Measurements from ENCODE around the gene MS4A4E.

Gene MS4A4E

GRCh38 chr11:60261014-60261413, 18.1 kb upstream of the MS4A4E start:
- no peak for DNase-seq (ENCODE audit: low read depth)
- H3K4me3 ChIP-seq (ENCODE audit: low read depth, low read length) = no peak overlapping the region
- TF ChIP-seq CTCF (IDR thresholded peaks at IDR 0.05; ENCODE audit: low read depth, low read length) = no peak

- no peak for DNase-seq (ENCODE audit: low read depth)
- H3K4me3 ChIP-seq (ENCODE audit: low read depth, low read length) = no peak overlapping the region
- TF ChIP-seq MAX (IDR thresholded peaks at IDR 0.05; ENCODE audit: low read depth, low read length) = no peak
- no peak for TF ChIP-seq CTCF (IDR thresholded peaks at IDR 0.05; ENCODE audit: low read depth, low read length)
- no peak for TF ChIP-seq POLR2A (IDR thresholded peaks at IDR 0.05; ENCODE audit: extremely low read depth, insufficient read length)
- TF ChIP-seq MYC (IDR thresholded peaks at IDR 0.05; ENCODE audit: low read depth, low read length) = no peak
Measured at GRCh38 chr11:60257956-60258722, 15.2 kb upstream of the MS4A4E start.

GRCh38 chr11:60252213-60253108, 9.5 kb upstream of the MS4A4E start:
- TF ChIP-seq POLR2A (IDR thresholded peaks at IDR 0.05; ENCODE audit: extremely low read depth, insufficient read length) = no peak
- no peak for TF ChIP-seq MYC (IDR thresholded peaks at IDR 0.05; ENCODE audit: low read depth, low read length)
- TF ChIP-seq CTCF (IDR thresholded peaks at IDR 0.05; ENCODE audit: low read depth, low read length) = no peak
- TF ChIP-seq MAX (IDR thresholded peaks at IDR 0.05; ENCODE audit: low read depth, low read length) = no peak
- H3K4me3 ChIP-seq (ENCODE audit: low read depth, low read length) = no peak overlapping the region
- DNase-seq (ENCODE audit: low read depth) = no peak

- peak; percentile 53 for TF ChIP-seq CTCF (IDR thresholded peaks at IDR 0.05; ENCODE audit: low read depth, low read length)
- no peak for TF ChIP-seq MAX (IDR thresholded peaks at IDR 0.05; ENCODE audit: low read depth, low read length)
- no peak overlapping the region for H3K4me3 ChIP-seq (ENCODE audit: low read depth, low read length)
- peak; percentile 68 for DNase-seq (ENCODE audit: low read depth)
Measured at GRCh38 chr11:60251485-60252212, 8.7 kb upstream of the MS4A4E start.

GRCh38 chr11:60241786-60242185, 1.2 kb downstream of the MS4A4E start:
- TF ChIP-seq POLR2A (IDR thresholded peaks at IDR 0.05; ENCODE audit: extremely low read depth, insufficient read length) = no peak
- no peak for TF ChIP-seq CTCF (IDR thresholded peaks at IDR 0.05; ENCODE audit: low read depth, low read length)
- TF ChIP-seq MAX (IDR thresholded peaks at IDR 0.05; ENCODE audit: low read depth, low read length) = no peak
- TF ChIP-seq MYC (IDR thresholded peaks at IDR 0.05; ENCODE audit: low read depth, low read length) = no peak
- H3K4me3 ChIP-seq (ENCODE audit: low read depth, low read length) = no peak overlapping the region
- no peak for DNase-seq (ENCODE audit: low read depth)
